Right lobe of liver (tissue), 6 donors: ENCODE measurements around the gene RAB11FIP4. TPM values are rescaled to one million over a fixed set of nuclear protein-coding genes. Genes with fewer than 3 reads are reported as not detected.

Experiments
- ATAC-seq, 4 donors: fragments of 200-7000 bp; cut with Tn5 transposase; one replicate each; pipeline ENCODE4 v1.9.1; 2020; ENCODE audit warnings: mild to moderate bottlenecking in 4 of 4, moderate library complexity in 4 of 4
- DNase-seq, 3 donors: peaks; one replicate each; pipeline ENCODE4 v3.0.0-alpha.2; 2020
- H3K27ac ChIP-seq, 3 donors: fragments of 200-600 bp; one replicate each; pipeline ENCODE4 v1.8.0; 2022
- H3K27me3 ChIP-seq, 2 donors: fragments of 200-600 bp; one replicate each; pipeline ENCODE4 v1.8.0; 2022
- H3K36me3 ChIP-seq, 4 donors: fragments of 200-600 bp; sonication (generic) in 1 of 4; one replicate each; pipeline versions ENCODE4 v1.5.1 to v1.8.0; 2017 to 2022; ENCODE audit warnings: control low read depth in 1 of 4
- H3K4me1 ChIP-seq, 4 donors: fragments of 200-600 bp; sonication (generic) in 1 of 4; one replicate each; pipeline versions ENCODE4 v1.5.1 to v1.8.0; 2017 to 2022; ENCODE audit warnings: control low read depth in 1 of 4
- H3K4me3 ChIP-seq, 3 donors: fragments of 200-600 bp; one replicate each; pipeline ENCODE4 v1.8.0; 2022
- H3K9me3 ChIP-seq, 4 donors: fragments of 200-600 bp; sonication (generic) in 1 of 4; one replicate each; pipeline versions ENCODE4 v1.5.1 to v1.8.0; 2017 to 2022; ENCODE audit warnings: control low read depth in 1 of 4
- CTCF ChIP-seq, 4 donors: fragments of 200-600 bp in 3 of 4; fragments of 450-650 bp in 1 of 4; IDR thresholded peaks; one replicate each; pipeline versions ENCODE4 v1.5.1 to v1.8.0; 2016 to 2022; ENCODE audit warnings: antibody characterized with exemption in 4 of 4, mild to moderate bottlenecking in 2 of 4
- POLR2A ChIP-seq: fragments of 450-650 bp; IDR thresholded peaks from one replicate; pipeline ENCODE4 v1.6.1; 2017; ENCODE audit warnings: antibody characterized with exemption, mild to moderate bottlenecking
- WGBS: methylation state at CpG from one replicate; pipeline ENCODE4 v1.1.6; 2018; ENCODE audit warnings: low coverage, low lambda C conversion rate; ENCODE audit not compliant: insufficient coverage; ENCODE audit errors: missing lambda C conversion rate; 5-methylcytosine and 5-hydroxymethylcytosine counted together
- intact Hi-C, 2 donors: fragments of 100-400 bp; cut with DNase I; formaldehyde crosslinking; loops; one replicate each; pipeline versions ENCODE4 v1.11.2 to v1.14.1; 2022
- total RNA-seq, 6 experiments: library from RNA; depleted of rRNA in 2 of 6; stranded (reverse); fragments of >200 nt in 2 of 6; fragmentation: NEBNext Ultra II Directional in 3 of 6; extraction: Animal tissue kit (Norgen Biotek cat#: 25700) in 3 of 6; gene quantifications; one replicate each; pipeline versions ENCODE4 v1.1.0 to v1.2.4, GENCODE V29; 2016 to 2023
- donor health status: DM: no; HTN: yes; CAD: no.
- donor health status: DM: no; HTN: no; CAD: no.
- donor health status: DM: no; HTN: no; CAD: no.
- donor health status: DM: no; HTN: yes; CAD: no.
- donor health status: DM: no; HTN: yes; CAD: no.

RAB11FIP4 gene
- total RNA-seq, 6 experiments from 2014 or later: 3.5 to 6.6 (median 4.6) TPM

- Histone ChIP-seq H3K4me1 (peaks cover 0 to 23% (median 10%) of the 10 kb centered on the region in 4 donors), H3K9me3 (no peaks in the 10 kb centered on the region), H3K27ac (no peak overlapping the region), H3K27me3 (no peaks in the 10 kb centered on the region), H3K4me3 (no peak overlapping the region), H3K36me3 (no peaks in the 10 kb centered on the region)
- DNase-seq (no peak), ATAC-seq (no peak)
- TF ChIP-seq CTCF (IDR thresholded peaks at IDR 0.05) (no peak), POLR2A (no peak)
- intact Hi-C loops: no loop called here
- WGBS: 82% methylated on average over 2 of the region's 2 CpGs
These were observed 79.1 kb downstream of the RAB11FIP4 start for GRCh38 chr17:31470592-31470991.

- DNase-seq (no peak), ATAC-seq (no peak)
- Histone ChIP-seq H3K27me3 (no peaks in the 10 kb centered on the region), H3K4me3 (no peak overlapping the region), H3K27ac (no peak overlapping the region), H3K9me3 (no peaks in the 10 kb centered on the region), H3K36me3 (no peaks in the 10 kb centered on the region), H3K4me1 (peaks cover 0 to 29% (median 10%) of the 10 kb centered on the region in 4 donors)
- TF ChIP-seq CTCF (IDR thresholded peaks at IDR 0.05) (no peak), POLR2A (no peak)
- WGBS: no CpG with 5 or more reads among the region's 14 CpGs
- intact Hi-C loops: no loop called here
These were observed 80.7 kb downstream of the RAB11FIP4 start for GRCh38 chr17:31472137-31472536.

GRCh38 chr17:31475378-31476162 is 84.1 kb downstream of the RAB11FIP4 start:
- H3K27me3 ChIP-seq: no peaks in the 10 kb centered on the region
- peaks cover 0 to 16% (median 3%) of the 10 kb centered on the region in 4 donors for H3K4me1 ChIP-seq
- DNase-seq (peak; percentile 55 to 76 (median 68)), ATAC-seq (peak; percentile 80 to 93 (median 92))
- H3K27ac ChIP-seq: peak overlapping the region in 1 of 3 donors; percentile 28
- H3K4me3 ChIP-seq: no peak overlapping the region
- 34% methylated on average over 15 of the region's 16 CpGs for WGBS
- TF ChIP-seq CTCF (IDR thresholded peaks at IDR 0.05) (no peak), POLR2A (no peak)
- no peaks in the 10 kb centered on the region for H3K9me3 ChIP-seq
- intact Hi-C loops: no loop called here
- no peaks in the 10 kb centered on the region for H3K36me3 ChIP-seq

- intact Hi-C loops: no loop called here
- DNase-seq (no peak), ATAC-seq (no peak)
- H3K9me3 ChIP-seq: no peaks in the 10 kb centered on the region
- no peak overlapping the region for H3K4me3 ChIP-seq
- no peaks in the 10 kb centered on the region for H3K36me3 ChIP-seq
- WGBS: 63% methylated on average over 10 of the region's 16 CpGs
- no peaks in the 10 kb centered on the region for H3K27me3 ChIP-seq
- peaks cover 0 to 16% (median 3%) of the 10 kb centered on the region in 4 donors for H3K4me1 ChIP-seq
- TF ChIP-seq CTCF (IDR thresholded peaks at IDR 0.05) (no peak), POLR2A (no peak)
- H3K27ac ChIP-seq: no peak overlapping the region
These were observed 85.3 kb downstream of the RAB11FIP4 start for GRCh38 chr17:31476525-31477416.
